ENCODE measurements around the gene NBEA. TPM values are rescaled to one million over a fixed set of nuclear protein-coding genes. Genes with fewer than 3 reads are reported as not detected.

The NBEA gene
- total RNA-seq, 2 donors from 2014 or later: 2.1 to 4.3 TPM

GRCh38 chr13:35448465-35448864, 506.4 kb downstream of the NBEA start:
- intact Hi-C loops (cut with DNase I, micrococcal nuclease): no loop called here
- ATAC-seq (peak; percentile 70), DNase-seq (no peak)

DNA sequence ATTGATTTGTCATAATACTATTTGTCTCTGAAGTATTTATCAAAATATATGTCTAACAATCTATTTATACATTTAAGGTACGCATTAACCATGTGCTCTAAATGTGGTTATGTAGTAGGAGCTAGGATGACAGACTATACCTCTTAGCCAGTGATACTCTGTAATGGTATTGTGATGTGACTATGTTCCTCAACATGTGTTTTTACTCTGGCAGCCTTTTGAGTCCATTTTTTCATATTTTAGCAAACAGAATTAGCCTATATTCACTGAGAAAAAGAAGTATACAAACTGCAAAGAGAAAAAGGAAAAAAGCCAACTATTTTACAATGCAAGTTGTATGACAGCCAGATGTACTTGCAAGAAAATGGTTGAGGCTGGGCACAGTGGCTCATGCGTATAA, 507.8 kb downstream of the NBEA start:
- intact Hi-C loops (cut with DNase I, micrococcal nuclease): no loop called here
- no peak for DNase-seq
- no peak for ATAC-seq

DNA sequence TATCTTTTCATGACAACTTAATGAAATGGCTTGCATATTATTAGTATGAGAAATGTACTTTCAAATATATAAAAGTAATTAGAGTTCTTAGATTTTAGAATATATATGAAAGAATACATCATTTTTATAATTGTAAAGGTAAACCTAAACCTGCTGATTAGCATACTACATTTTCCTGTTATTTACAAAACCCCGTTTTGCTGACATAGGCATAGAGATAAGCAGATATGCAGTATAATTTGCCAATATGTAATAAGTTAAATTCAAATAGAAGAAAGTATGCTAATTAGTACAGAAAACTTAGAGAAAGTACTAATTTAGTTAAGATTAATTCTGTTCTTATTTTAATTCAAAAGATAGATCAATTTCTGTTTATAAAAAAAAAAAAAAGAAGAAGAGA, 513.0 kb downstream of the NBEA start:
- intact Hi-C loops (cut with DNase I, micrococcal nuclease): no loop called here
- no peak for ATAC-seq
- DNase-seq: no peak

- intact Hi-C loops (cut with DNase I, micrococcal nuclease): no loop called here
- DNase-seq (no peak), ATAC-seq (no peak)
Observed at GRCh38 chr13:35457258-35457657, 515.2 kb downstream of the NBEA start.

- no peak for ATAC-seq
- DNase-seq: no peak
- intact Hi-C loops (cut with DNase I, micrococcal nuclease): no loop called here
Observed at GRCh38 chr13:35460061-35460460, 518.0 kb downstream of the NBEA start.

GRCh38 chr13:35465371-35465770, 523.3 kb downstream of the NBEA start:
- no peak for ATAC-seq
- DNase-seq: no peak
- intact Hi-C loops (cut with DNase I, micrococcal nuclease): no loop called here

DNA sequence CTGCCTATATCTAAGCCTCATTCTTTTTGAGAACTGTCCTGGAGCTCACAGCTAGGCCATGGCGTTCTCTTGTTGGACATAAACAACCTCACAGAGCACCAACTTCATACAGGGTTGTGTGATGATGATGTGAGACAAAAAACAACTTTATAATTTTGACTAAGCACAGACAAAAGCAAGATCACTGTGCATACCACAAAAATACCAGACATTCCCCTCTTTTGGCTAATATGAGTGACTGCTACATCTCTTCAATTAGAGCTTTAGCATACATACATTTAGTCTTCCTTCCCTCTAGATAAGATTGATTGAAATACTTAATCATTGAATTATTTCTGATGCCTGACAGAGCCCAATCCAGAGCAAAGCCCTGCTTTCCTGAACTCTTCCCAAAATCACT, 526.1 kb downstream of the NBEA start:
- DNase-seq: no peak
- intact Hi-C loops (cut with DNase I, micrococcal nuclease): no loop called here
- no peak for ATAC-seq

- intact Hi-C loops (cut with DNase I, micrococcal nuclease): no loop called here
- ATAC-seq: no peak
- no peak for DNase-seq
Observed at GRCh38 chr13:35469806-35470525, 527.9 kb downstream of the NBEA start.

- peak in 1 of 2 donors; percentile 18 for DNase-seq
- intact Hi-C loops (cut with DNase I, micrococcal nuclease): no loop called here
Observed at GRCh38 chr13:35470671-35471661, 528.9 kb downstream of the NBEA start.

GRCh38 chr13:35471706-35472322, 529.7 kb downstream of the NBEA start:
- ATAC-seq (no peak), DNase-seq (no peak)
- intact Hi-C loops (cut with DNase I, micrococcal nuclease): no loop called here

More at GRCh38 chr13:35470671-35471661, 528.9 kb downstream of the NBEA start:
- peak; percentile 72 for ATAC-seq

DNA sequence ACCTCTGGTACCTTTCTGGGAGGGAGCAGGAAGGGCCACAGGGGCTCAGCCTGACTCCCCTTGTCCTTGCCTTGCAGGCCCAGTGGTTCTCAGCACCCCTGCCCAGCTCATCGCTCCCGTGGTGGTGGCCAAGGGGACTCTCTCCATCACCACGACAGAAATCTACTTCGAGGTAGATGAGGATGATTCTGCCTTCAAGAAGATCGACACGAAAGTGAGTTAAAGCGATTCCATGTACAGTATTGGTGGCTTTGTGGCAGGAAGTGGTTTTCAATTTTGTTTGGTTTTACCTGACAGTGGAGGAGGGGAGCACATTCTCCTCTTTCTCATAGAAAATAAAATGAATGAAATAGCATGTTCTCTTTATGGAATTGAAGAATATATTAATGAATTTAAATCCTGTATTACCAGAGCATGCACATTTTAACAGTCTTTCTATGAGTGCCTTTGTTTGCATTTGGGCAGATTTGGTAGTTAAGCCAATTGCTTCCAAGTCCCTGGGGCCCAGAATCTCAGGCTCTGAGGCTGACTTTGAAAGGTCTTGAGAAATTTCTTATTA, 530.3 kb downstream of the NBEA start:
- ATAC-seq (no peak), DNase-seq (no peak)
- intact Hi-C loops (cut with DNase I, micrococcal nuclease): no loop called here

- no peak for DNase-seq
- intact Hi-C loops (cut with DNase I, micrococcal nuclease): no loop called here
- no peak for ATAC-seq
Observed at GRCh38 chr13:35473206-35473775, 531.2 kb downstream of the NBEA start.

GRCh38 chr13:35473802-35474201, 531.7 kb downstream of the NBEA start:
- intact Hi-C loops (cut with DNase I, micrococcal nuclease): no loop called here
- no peak for DNase-seq
- ATAC-seq: no peak

GRCh38 chr13:35474496-35475211, 532.6 kb downstream of the NBEA start:
- intact Hi-C loops (cut with DNase I, micrococcal nuclease): no loop called here
- ATAC-seq: no peak
- DNase-seq: no peak

DNA sequence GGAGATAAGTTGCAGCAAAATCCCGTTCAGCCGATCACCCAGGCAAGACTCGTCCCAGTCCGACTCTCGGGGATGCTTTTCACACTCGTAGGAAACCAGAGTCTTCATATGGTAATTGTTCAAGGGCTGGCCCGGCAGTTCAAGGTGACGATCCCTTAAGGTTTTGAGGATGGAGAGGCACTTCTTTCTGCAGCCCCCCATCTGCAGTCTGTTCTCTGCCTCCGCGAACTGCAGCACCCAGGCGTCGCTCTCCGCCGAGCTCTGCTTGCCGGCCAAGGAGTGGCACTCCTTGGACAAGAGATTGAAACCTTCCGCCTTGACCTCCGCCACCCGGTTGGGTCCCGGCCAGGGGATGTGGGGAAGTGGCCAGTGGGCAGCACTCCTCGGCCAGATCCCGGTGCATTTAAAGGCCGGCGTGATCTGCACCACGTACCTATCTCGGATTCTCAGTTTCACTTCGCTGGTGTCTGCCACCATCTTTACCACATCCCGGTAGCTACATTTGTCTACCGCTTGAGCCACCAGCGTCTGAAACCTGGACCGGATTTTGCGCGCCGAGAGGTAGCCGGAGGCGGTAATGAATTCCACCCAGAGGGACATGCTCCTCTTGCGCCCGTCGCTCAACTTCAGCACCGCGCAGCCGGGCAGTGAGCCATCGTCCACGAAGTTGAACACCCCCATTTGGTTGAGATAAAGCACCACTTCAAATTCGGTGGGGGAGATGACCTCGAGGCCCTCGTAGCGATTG, 533.3 kb downstream of the NBEA start:
- peak; percentile 45 for ATAC-seq
- peak in 1 of 2 donors; percentile 16 for DNase-seq
- intact Hi-C loops (cut with DNase I, micrococcal nuclease): no loop called here

DNA sequence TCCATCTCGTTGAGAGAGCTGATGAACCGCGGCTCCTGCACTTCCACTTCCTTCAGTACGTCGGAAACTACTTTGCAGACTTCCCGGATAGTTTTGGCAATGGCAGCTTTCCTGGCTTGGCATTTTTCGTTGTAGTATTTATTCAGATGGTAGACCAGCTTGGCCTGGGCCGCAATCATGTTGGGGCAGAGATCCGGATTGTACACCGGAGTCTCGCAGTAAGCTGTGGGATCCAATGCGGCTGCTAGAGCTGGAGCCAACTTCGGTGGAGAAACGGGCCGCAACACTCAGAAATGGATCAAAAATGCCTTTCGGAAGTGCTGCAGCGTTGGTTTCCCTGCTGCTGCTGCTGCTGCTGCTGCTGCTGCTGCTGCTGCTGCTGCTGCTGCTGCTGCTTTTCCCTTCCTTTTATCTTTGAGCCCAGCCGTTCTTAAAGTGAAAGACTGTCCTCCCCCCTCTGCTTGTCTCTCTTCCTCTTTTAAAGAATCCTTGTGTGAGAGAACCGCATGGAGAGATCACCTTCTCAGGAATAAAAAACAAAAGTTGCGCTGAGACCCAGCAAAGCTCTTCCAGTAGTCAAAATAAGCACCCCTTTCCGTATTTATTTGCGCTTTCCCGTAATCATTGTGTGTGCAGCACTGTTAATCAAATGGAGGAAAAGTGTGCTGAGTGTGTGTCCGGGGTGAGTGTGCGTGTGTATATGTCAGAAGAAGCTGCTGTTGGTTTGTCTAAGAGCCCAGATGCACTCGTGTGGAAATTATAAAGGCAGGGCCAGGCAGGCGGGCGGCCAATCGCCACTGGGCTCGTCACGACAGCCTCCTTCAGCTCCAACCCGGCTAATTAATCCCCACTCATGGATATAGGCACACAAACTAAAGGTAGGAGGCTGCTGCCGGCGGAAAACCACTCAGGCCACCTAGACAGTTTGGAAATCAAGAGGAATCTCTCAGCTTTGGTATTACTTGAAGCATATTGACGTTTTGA, 534.2 kb downstream of the NBEA start, which contains the start of gene MAB21L1:
MAB21L1 (minus strand) TSS at position 730 of the 984 bp plus-strand sequence; CDS start at position 179, 551 bp downstream.
- intact Hi-C loops (cut with DNase I, micrococcal nuclease): no loop called here
- DNase-seq (no peak), ATAC-seq (peak; percentile 67)

Data from left colon (tissue), 2 donors.